ENCODE data around the gene CCIN.

The CCIN gene

GRCh38 chr9:36188212-36188611 is 19.0 kb downstream of the CCIN start:
- no peak overlapping the region for H3K27ac ChIP-seq
- no peak for TF ChIP-seq ZFX (IDR thresholded peaks at IDR 0.05; ENCODE audit: borderline replicate concordance)
- no peak for TF ChIP-seq CTCF (IDR thresholded peaks at IDR 0.05)

GRCh38 chr9:36189976-36190375 is 20.8 kb downstream of the CCIN start:
- no peak for TF ChIP-seq ZFX (IDR thresholded peaks at IDR 0.05; ENCODE audit: borderline replicate concordance)
- no peak for TF ChIP-seq CTCF (IDR thresholded peaks at IDR 0.05)
- H3K27ac ChIP-seq, result peak overlapping the region; percentile 78

GRCh38 chr9:36190388-36191289 is 21.5 kb downstream of the CCIN start, which contains the start of gene CLTA:
CLTA (plus strand) TSS chr9:36190921; CDS start chr9:36191057, 136 bp downstream.
- H3K27ac ChIP-seq, result peak within 1 kb of the TSS; percentile 78
- TF ChIP-seq ZFX (IDR thresholded peaks at IDR 0.05; ENCODE audit: borderline replicate concordance) (no peak), CTCF (IDR thresholded peaks at IDR 0.05) (peak; percentile 80)

GRCh38 chr9:36191290-36191645 is 22.1 kb downstream of the CCIN start:
- H3K27ac ChIP-seq, result peak overlapping the region; percentile 78
- TF ChIP-seq CTCF (IDR thresholded peaks at IDR 0.05), result no peak
- TF ChIP-seq ZFX (IDR thresholded peaks at IDR 0.05; ENCODE audit: borderline replicate concordance), result no peak

GRCh38 chr9:36191686-36192085 is 22.5 kb downstream of the CCIN start:
- H3K27ac ChIP-seq, result peak overlapping the region; percentile 78
- no peak for TF ChIP-seq CTCF (IDR thresholded peaks at IDR 0.05)

- TF ChIP-seq CTCF (IDR thresholded peaks at IDR 0.05) (no peak), ZFX (IDR thresholded peaks at IDR 0.05; ENCODE audit: borderline replicate concordance) (no peak)
- no peak overlapping the region for H3K27ac ChIP-seq
Observed at GRCh38 chr9:36192196-36192595, 23.0 kb downstream of the CCIN start.

GRCh38 chr9:36193023-36193422 is 23.8 kb downstream of the CCIN start:
- TF ChIP-seq CTCF (IDR thresholded peaks at IDR 0.05), result no peak
- no peak for TF ChIP-seq ZFX (IDR thresholded peaks at IDR 0.05; ENCODE audit: borderline replicate concordance)
- no peak overlapping the region for H3K27ac ChIP-seq

All from 22Rv1 (cell line).